HCT116 (cell line): ENCODE results near the gene DDX27. TPM values are rescaled to one million over a fixed set of nuclear protein-coding genes. Genes with fewer than 3 reads are reported as not detected.

Source experiments
- ATAC-seq: fragments of 200-7000 bp; cut with Tn5 transposase; 2 replicates; pipeline ENCODE4 v1.9.1; 2020; ENCODE audit warnings: mild to moderate bottlenecking, moderate library complexity
- BruUV-seq: library from RNA; stranded (reverse); fragments of 400-500 nt; replicated peaks from 2 replicates; lab custom pipeline; 2021; lab: Mats Ljungman, UMichigan
- CTCF ChIA-PET: fragments of 300-600 bp; sonication (Branson Sonifier 250); formaldehyde crosslinking; loops from one replicate; lab custom pipeline; 2021; ENCODE audit warnings: antibody characterized with exemption; lab: Charles Lee
- POLR2A ChIA-PET: fragments of 300-600, 350-600 bp; sonication (Branson Sonifier 250); formaldehyde crosslinking; loops from one replicate; lab custom pipeline; 2021; ENCODE audit warnings: antibody characterized with exemption; lab: Charles Lee
- RAD21 ChIA-PET, 2 experiments: fragments of 300-600 bp; sonication (Branson Sonifier 250); formaldehyde crosslinking; loops; one replicate each; lab custom pipeline; 2023; ENCODE audit warnings: low total read pairs in 2 of 2; ENCODE audit not compliant: uncharacterized antibody in 2 of 2, unreplicated experiment in 2 of 2, low non-redundant PET in 1 of 2; lab: Charles Lee
- DNase-seq: peaks from one replicate; pipeline ENCODE4 v3.0.0-alpha.2; 2010; ENCODE audit warnings: low read depth, low spot score
- H2AFZ ChIP-seq: fragments of 200-600 bp; shearing (Covaris generic), sonication (generic); 2 replicates; pipeline ENCODE4 v1.6.1; 2017; ENCODE audit warnings: low read depth, mixed run types, mixed read lengths, antibody characterized with exemption, low read length; ENCODE audit not compliant: poor library complexity, severe bottlenecking
- H3K27ac ChIP-seq: 2 replicates; pipeline ENCODE4 v1.5.1; 2012; ENCODE audit warnings: low read depth, low read length
- H3K27me3 ChIP-seq: fragments of 200-600 bp; sonication (generic); 2 replicates; pipeline ENCODE4 v1.6.1; 2016; ENCODE audit warnings: mixed run types, low read length, mixed read lengths; ENCODE audit not compliant: insufficient read depth
- H3K36me3 ChIP-seq, 2 experiments: fragments of 200-500 bp in 1 of 2; fragments of 200-600 bp in 1 of 2; sonication (Bioruptor generic) in 1 of 2; sonication (generic) in 1 of 2; 2 replicates each; pipeline versions ENCODE4 v1.5.1 to v1.6.1; 2014 to 2016; ENCODE audit warnings: low read length in 2 of 2, inconsistent platforms in 1 of 2, mixed read lengths in 1 of 2, mixed run types in 1 of 2; ENCODE audit not compliant: insufficient read depth in 2 of 2, control insufficient read depth in 1 of 2
- H3K4me1 ChIP-seq, 2 experiments: fragments of 200-600 bp in 1 of 2; sonication (generic) in 1 of 2; 2 replicates each; pipeline versions ENCODE4 v1.5.1 to v1.6.1; 2012 to 2017; ENCODE audit warnings: low read length in 2 of 2, inconsistent platforms in 1 of 2, mild to moderate bottlenecking in 1 of 2, mixed read lengths in 1 of 2, mixed run types in 1 of 2, moderate library complexity in 1 of 2; ENCODE audit not compliant: insufficient read depth in 2 of 2, control insufficient read depth in 1 of 2
- H3K4me2 ChIP-seq: fragments of 200-600 bp; sonication (generic); 2 replicates; pipeline ENCODE4 v1.6.1; 2017; ENCODE audit warnings: mixed run types, low read length, mixed read lengths
- H3K4me3 ChIP-seq, 2 experiments: fragments of 200-600 bp in 1 of 2; sonication (generic) in 1 of 2; replicated peaks in 1 of 2; 2 replicates each; pipeline ENCODE4 v1.5.1; 2011 to 2016; ENCODE audit warnings: low read length in 2 of 2, control low read depth in 1 of 2, low read depth in 1 of 2, mild to moderate bottlenecking in 1 of 2, mixed read lengths in 1 of 2, mixed run types in 1 of 2
- H3K79me2 ChIP-seq: fragments of 200-600 bp; sonication (generic); 2 replicates; pipeline ENCODE4 v1.6.1; 2017; ENCODE audit warnings: mild to moderate bottlenecking, mixed run types, low read length, moderate library complexity, mixed read lengths; ENCODE audit not compliant: insufficient read depth
- H3K9ac ChIP-seq: fragments of 200-600 bp; sonication (generic); 2 replicates; pipeline ENCODE4 v1.6.1; 2016; ENCODE audit warnings: low read length, mixed read lengths
- H3K9me2 ChIP-seq: fragments of 200-600 bp; sonication (generic), shearing (Covaris generic); 2 replicates; pipeline ENCODE4 v1.6.1; 2017; ENCODE audit warnings: mixed run types, mild to moderate bottlenecking, moderate library complexity; ENCODE audit not compliant: insufficient read depth
- H3K9me3 ChIP-seq, 2 experiments: fragments of 200-500 bp in 1 of 2; fragments of 200-600 bp in 1 of 2; sonication (Bioruptor generic) in 1 of 2; sonication (generic) in 1 of 2; 2 replicates each; pipeline ENCODE4 v1.6.1; 2014 to 2017; ENCODE audit warnings: low read length in 2 of 2, mixed read lengths in 2 of 2, inconsistent platforms in 1 of 2, low read depth in 1 of 2, mild to moderate bottlenecking in 1 of 2, mixed run types in 1 of 2, moderate library complexity in 1 of 2; ENCODE audit not compliant: control insufficient read depth in 1 of 2, insufficient read depth in 1 of 2
- H4K20me1 ChIP-seq: fragments of 200-600 bp; sonication (generic), shearing (Covaris generic); 2 replicates; pipeline ENCODE4 v1.6.1; 2017; ENCODE audit warnings: mixed run types, mild to moderate bottlenecking, moderate library complexity; ENCODE audit not compliant: insufficient read depth
- CBX3 ChIP-seq: IDR thresholded peaks from 2 replicates; pipeline ENCODE4 v1.6.1; 2012; ENCODE audit warnings: low read depth
- MAX ChIP-seq: IDR thresholded peaks from 2 replicates; pipeline ENCODE4 v1.6.1; 2012
- POLR2AphosphoS5 ChIP-seq: IDR thresholded peaks from 2 replicates; pipeline ENCODE4 v1.6.1; 2011; ENCODE audit warnings: mild to moderate bottlenecking, low read depth, low read length, moderate library complexity
- ZBTB33 ChIP-seq: IDR thresholded peaks from 2 replicates; pipeline ENCODE4 v1.6.1; 2011; ENCODE audit warnings: mild to moderate bottlenecking, low read length, moderate library complexity; ENCODE audit not compliant: insufficient replicate concordance; ENCODE audit errors: extremely low read depth
- ZFX ChIP-seq: fragments of 450-650 bp; IDR thresholded peaks from 2 replicates; pipeline ENCODE4 v1.6.1; 2017
- intact Hi-C: fragments of 100-400 bp; cut with micrococcal nuclease; formaldehyde crosslinking; loops from 2 replicates; pipeline ENCODE4 v1.10.0; 2022
- total RNA-seq: library from RNA; stranded (reverse); gene quantifications from one replicate; pipeline ENCODE4 v1.2.1, GENCODE V29; 2021; ENCODE audit not compliant: unreplicated experiment

Gene DDX27
- total RNA-seq, 1 experiment from 2014 or later = 32.1 TPM

GRCh38 chr20:49278818-49279676 lies 59.8 kb downstream of the DDX27 start:
- RAD21 ChIA-PET = no interaction called here
- H3K9me2 ChIP-seq = no peaks in the 10 kb centered on the region
- H4K20me1 ChIP-seq = peaks cover 45% of the 10 kb centered on the region; the same call in 1 of the 2 replicates
- H3K9ac ChIP-seq = peak overlapping the region; percentile 98
- TSS peak; percentile 51 for BruUV-seq
- CTCF ChIA-PET = no interaction called here
- intact Hi-C loops = no loop called here
- peak overlapping the region; percentile 79 to 91 for H3K4me3 ChIP-seq
- TF ChIP-seq ZFX (peak; percentile 33), POLR2AphosphoS5 (0 out of 2 replicates have a peak, but pooled peaks have one; percentile 19), MAX (peak; percentile 25; the same call in 1 of the 2 replicates), ZBTB33 (no peak), CBX3 (no peak)
- H3K4me1 ChIP-seq = peaks cover 30 to 61% of the 10 kb centered on the region in 2 experiments
- H3K4me2 ChIP-seq = peak overlapping the region; percentile 92
- DNase-seq = no peak
- peaks cover 55 to 64% of the 10 kb centered on the region in 2 experiments for H3K36me3 ChIP-seq
- H3K27ac ChIP-seq = peak overlapping the region; percentile 96
- POLR2A ChIA-PET = interaction anchor here (1.3 to 3.3 kb wide), 3 partner anchors 9 to 28 kb away, joined by 3 to 15 read pairs (median 3); no protein-coding TSS in a partner anchor
- H2AFZ ChIP-seq = no peak overlapping the region
- H3K27me3 ChIP-seq = no peaks in the 10 kb centered on the region
- H3K79me2 ChIP-seq = peaks cover 90% of the 10 kb centered on the region
- ATAC-seq = no peak
- no peaks in the 10 kb centered on the region for H3K9me3 ChIP-seq
